ENCODE measurements around the gene ALDH3B1. TPM values are rescaled to one million over a fixed set of nuclear protein-coding genes. Genes with fewer than 3 reads are reported as not detected.

ALDH3B1 gene
- total RNA-seq, 2 experiments from 2014 or later: not detected

- ChIA-PET POLR2A (no interaction called here), CTCF (interaction anchor here (1.5 kb wide), 1 partner anchor 48 kb away, joined by 4 read pairs; no protein-coding TSS in a partner anchor)
- H3K27me3 Mint-ChIP-seq: no peaks in the 10 kb centered on the region
- peaks cover 36% of the 10 kb centered on the region for H3K4me1 Mint-ChIP-seq
- DNase-seq: peak; percentile 56
- H3K4me3 Mint-ChIP-seq: peak overlapping the region; percentile 77
- peak overlapping the region; percentile 36 for H3K27ac Mint-ChIP-seq
- peaks cover 13% of the 10 kb centered on the region for H3K36me3 Mint-ChIP-seq (ENCODE audit: low read depth)
- H3K9me3 Mint-ChIP-seq: no peaks in the 10 kb centered on the region
These were observed 6.9 kb upstream of the ALDH3B1 start for GRCh38 chr11:68002938-68003845.

- Mint-ChIP-seq H3K9me3 (no peaks in the 10 kb centered on the region), H3K4me3 (peak within 1 kb of the TSS; percentile 80), H3K36me3 (ENCODE audit: low read depth) (peaks cover 10% of the 10 kb centered on the region), H3K27ac (peak within 1 kb of the TSS; percentile 70), H3K4me1 (peaks cover 31% of the 10 kb centered on the region), H3K27me3 (no peaks in the 10 kb centered on the region)
- DNase-seq: peak; percentile 91
- POLR2A ChIA-PET: no interaction called here
- CTCF ChIA-PET: no interaction called here
These were observed 6.1 kb upstream of the ALDH3B1 start, which contains the start of gene UNC93B1 for GRCh38 chr11:68003846-68004550. Gene UNC93B1, minus strand, starts transcription at chr11:68004097. Its CDS starts 54 bp downstream, at chr11:68004043.

- Mint-ChIP-seq H3K36me3 (ENCODE audit: low read depth) (peaks cover 10% of the 10 kb centered on the region), H3K4me3 (peak overlapping the region; percentile 80), H3K9me3 (no peaks in the 10 kb centered on the region), H3K27ac (peak overlapping the region; percentile 70), H3K4me1 (peaks cover 33% of the 10 kb centered on the region), H3K27me3 (no peaks in the 10 kb centered on the region)
- POLR2A ChIA-PET: no interaction called here
- no peak for DNase-seq
- CTCF ChIA-PET: no interaction called here
These were observed 5.4 kb upstream of the ALDH3B1 start for GRCh38 chr11:68004551-68005335.

- Mint-ChIP-seq H3K27ac (no peak overlapping the region), H3K36me3 (ENCODE audit: low read depth) (peaks cover 10% of the 10 kb centered on the region), H3K9me3 (no peaks in the 10 kb centered on the region), H3K27me3 (no peaks in the 10 kb centered on the region), H3K4me1 (peaks cover 27% of the 10 kb centered on the region), H3K4me3 (no peak overlapping the region)
- CTCF ChIA-PET: no interaction called here
- POLR2A ChIA-PET: no interaction called here
- DNase-seq: no peak
These were observed 3.4 kb upstream of the ALDH3B1 start for GRCh38 chr11:68006606-68007166.

- H3K27ac Mint-ChIP-seq: no peak overlapping the region
- ChIA-PET CTCF (no interaction called here), POLR2A (no interaction called here)
- peaks cover 19% of the 10 kb centered on the region for H3K4me1 Mint-ChIP-seq
- DNase-seq: no peak
- peaks cover 2% of the 10 kb centered on the region for H3K36me3 Mint-ChIP-seq (ENCODE audit: low read depth)
- H3K27me3 Mint-ChIP-seq: no peaks in the 10 kb centered on the region
- H3K4me3 Mint-ChIP-seq: no peak overlapping the region
- no peaks in the 10 kb centered on the region for H3K9me3 Mint-ChIP-seq
These were observed 2.4 kb upstream of the ALDH3B1 start for GRCh38 chr11:68007498-68008380.

GRCh38 chr11:68008381-68009337 lies 1.5 kb upstream of the ALDH3B1 start:
- Mint-ChIP-seq H3K27ac (no peak overlapping the region), H3K27me3 (no peaks in the 10 kb centered on the region), H3K4me1 (peaks cover 16% of the 10 kb centered on the region), H3K4me3 (no peak overlapping the region), H3K9me3 (no peaks in the 10 kb centered on the region), H3K36me3 (ENCODE audit: low read depth) (no peaks in the 10 kb centered on the region)
- CTCF ChIA-PET: interaction anchor here (0.9 kb wide), 1 partner anchor 198 kb away, joined by 3 read pairs; no protein-coding TSS in a partner anchor
- no peak for DNase-seq
- POLR2A ChIA-PET: no interaction called here

GRCh38 chr11:68009391-68010089 lies 587 bp upstream of the ALDH3B1 start:
- ChIA-PET POLR2A (no interaction called here), CTCF (interaction anchor here (0.9 kb wide), 1 partner anchor 197 kb away, joined by 3 read pairs; no protein-coding TSS in a partner anchor)
- Mint-ChIP-seq H3K4me1 (peaks cover 10% of the 10 kb centered on the region), H3K4me3 (no peak overlapping the region), H3K27me3 (no peaks in the 10 kb centered on the region), H3K36me3 (ENCODE audit: low read depth) (no peaks in the 10 kb centered on the region), H3K9me3 (no peaks in the 10 kb centered on the region), H3K27ac (peak overlapping the region; percentile 61)
- DNase-seq: peak; percentile 32

- ChIA-PET CTCF (no interaction called here), POLR2A (no interaction called here)
- no peaks in the 10 kb centered on the region for H3K9me3 Mint-ChIP-seq
- peaks cover 3% of the 10 kb centered on the region for H3K4me1 Mint-ChIP-seq
- no peak for DNase-seq
- H3K4me3 Mint-ChIP-seq: no peak overlapping the region
- no peaks in the 10 kb centered on the region for H3K27me3 Mint-ChIP-seq
- H3K27ac Mint-ChIP-seq: no peak overlapping the region
- H3K36me3 Mint-ChIP-seq (ENCODE audit: low read depth): no peaks in the 10 kb centered on the region
These were observed 1.2 kb downstream of the ALDH3B1 start for GRCh38 chr11:68011051-68011943.

GRCh38 chr11:68012044-68012842 lies 2.1 kb downstream of the ALDH3B1 start:
- DNase-seq: no peak

More at GRCh38 chr11:68012044-68012842, 2.1 kb downstream of the ALDH3B1 start:
- CTCF ChIA-PET: no interaction called here
- POLR2A ChIA-PET: no interaction called here
- no peaks in the 10 kb centered on the region for H3K36me3 Mint-ChIP-seq (ENCODE audit: low read depth)
- no peak overlapping the region for H3K4me3 Mint-ChIP-seq
- H3K4me1 Mint-ChIP-seq: peaks cover 3% of the 10 kb centered on the region
- no peaks in the 10 kb centered on the region for H3K27me3 Mint-ChIP-seq
- no peaks in the 10 kb centered on the region for H3K9me3 Mint-ChIP-seq
- no peak overlapping the region for H3K27ac Mint-ChIP-seq

Data from activated CD4-positive, alpha-beta memory T cell treated with anti-CD3 and anti-CD28 coated beads, Interleukin-2, amount 10 ng/mL, durations not matched to agents 7 days and 5 days (primary cell).